Measurements from ENCODE around the gene PCDHGA4. TPM values are rescaled to one million over a fixed set of nuclear protein-coding genes. Genes with fewer than 3 reads are reported as not detected.
"Not testable (repeated sequence)": the region's sequence is repeated elsewhere in the genome, so short reads cannot be mapped to it uniquely, and the experiment has no call there.

The PCDHGA4 gene
- total and polyA plus RNA-seq, 7 experiments from 2014 or later = 0.11 to 0.63 (median 0.19) TPM; not detected in 2

- no peak overlapping the region for H3K27ac Mint-ChIP-seq
Observed at GRCh38 chr5:141345327-141345726, 9.5 kb upstream of the PCDHGA4 start.

GRCh38 chr5:141346017-141346416 is 8.8 kb upstream of the PCDHGA4 start:
- H3K9me3 ChIP-seq (ENCODE audit: control insufficient read depth in 2 of 3, low read length in 3 of 3) = peaks cover 0 to 27% (median 0%) of the 10 kb centered on the region in 3 experiments
- POLR2A ChIA-PET; H3K4me1 ChIP-seq (ENCODE audit: control insufficient read depth in 2 of 2, insufficient read depth in 2 of 2, low read length in 2 of 2); H3K27ac Mint-ChIP-seq; H3K4me1 Mint-ChIP-seq; intact Hi-C loops (cut with micrococcal nuclease); H3K36me3 ChIP-seq (ENCODE audit: control insufficient read depth in 2 of 3, insufficient read depth in 3 of 3, low read length in 3 of 3); H3K27ac ChIP-seq (ENCODE audit: low read depth, low read length); DNase-seq; H3K4me3 ChIP-seq (ENCODE audit: low read length); CTCF ChIA-PET; H3K4me3 Mint-ChIP-seq; ATAC-seq: not testable (repeated sequence)
- H3K27me3 ChIP-seq (ENCODE audit: control insufficient read depth in 2 of 2, insufficient read depth in 2 of 2, low read length in 2 of 2) = peaks cover 3 to 12% of the 10 kb centered on the region in 2 donors
- peaks cover 18 to 91% (median 87%) of the 10 kb centered on the region in 5 donors for H3K27me3 Mint-ChIP-seq
- H3K36me3 Mint-ChIP-seq = peaks cover 0 to 50% (median 7%) of the 10 kb centered on the region in 5 donors
- peaks cover 8 to 94% (median 58%) of the 10 kb centered on the region in 11 donors for H3K9me3 Mint-ChIP-seq

More at GRCh38 chr5:141345327-141345726, 9.5 kb upstream of the PCDHGA4 start:
- ChIA-PET POLR2A (no interaction called here), CTCF (no interaction called here)
- DNase-seq (no peak), ATAC-seq (no peak)
- Histone ChIP-seq H3K4me1 (ENCODE audit: control insufficient read depth in 2 of 2, insufficient read depth in 2 of 2, low read length in 2 of 2) (no peaks in the 10 kb centered on the region), H3K27ac (ENCODE audit: low read depth, low read length) (no peak overlapping the region), H3K4me3 (ENCODE audit: low read length) (no peak overlapping the region), H3K36me3 (ENCODE audit: control insufficient read depth in 2 of 3, insufficient read depth in 3 of 3, low read length in 3 of 3) (no peaks in the 10 kb centered on the region), H3K27me3 (ENCODE audit: control insufficient read depth in 2 of 2, insufficient read depth in 2 of 2, low read length in 2 of 2) (peaks cover 3 to 7% of the 10 kb centered on the region in 2 donors), H3K9me3 (ENCODE audit: control insufficient read depth in 2 of 3, low read length in 3 of 3) (peaks cover 0 to 23% (median 0%) of the 10 kb centered on the region in 3 experiments)
- Mint-ChIP-seq H3K9me3 (peaks cover 9 to 91% (median 55%) of the 10 kb centered on the region in 11 donors), H3K27me3 (peaks cover 17 to 89% (median 84%) of the 10 kb centered on the region in 5 donors), H3K4me3 (peak overlapping the region in 1 of 10 donors; percentile 34), H3K4me1 (peaks cover 0 to 3% (median 0%) of the 10 kb centered on the region in 7 donors), H3K36me3 (peaks cover 0 to 45% (median 8%) of the 10 kb centered on the region in 5 donors)
- intact Hi-C loops (cut with micrococcal nuclease) = no loop called here

- no peaks in the 10 kb centered on the region for H3K36me3 ChIP-seq (ENCODE audit: control insufficient read depth in 2 of 3, insufficient read depth in 3 of 3, low read length in 3 of 3)
- ATAC-seq = peak; percentile 47
- peaks cover 0 to 41% (median 7%) of the 10 kb centered on the region in 5 donors for H3K36me3 Mint-ChIP-seq
- H3K4me3 Mint-ChIP-seq = peak within 1 kb of the TSS in 6 of 10 donors; percentile 2 to 79 (median 59)
- intact Hi-C loops (cut with micrococcal nuclease) = no loop called here
- peak in 2 of 9 donors; percentile 18 to 28 for DNase-seq
- peaks cover 7 to 90% (median 48%) of the 10 kb centered on the region in 11 donors for H3K9me3 Mint-ChIP-seq
- H3K27me3 ChIP-seq (ENCODE audit: control insufficient read depth in 2 of 2, insufficient read depth in 2 of 2, low read length in 2 of 2) = peaks cover 3 to 5% of the 10 kb centered on the region in 2 donors
- peaks cover 0 to 3% (median 0%) of the 10 kb centered on the region in 7 donors for H3K4me1 Mint-ChIP-seq
- POLR2A ChIA-PET = no interaction called here
- peaks cover 0 to 36% (median 0%) of the 10 kb centered on the region in 3 experiments for H3K9me3 ChIP-seq (ENCODE audit: control insufficient read depth in 2 of 3, low read length in 3 of 3)
- CTCF ChIA-PET = no interaction called here
- H3K27me3 Mint-ChIP-seq = peaks cover 23 to 86% (median 83%) of the 10 kb centered on the region in 5 donors
- H3K4me1 ChIP-seq (ENCODE audit: control insufficient read depth in 2 of 2, insufficient read depth in 2 of 2, low read length in 2 of 2) = no peaks in the 10 kb centered on the region
- no peak within 1 kb of the TSS for H3K4me3 ChIP-seq (ENCODE audit: low read length)
- peak within 1 kb of the TSS in 1 of 9 donors; percentile 42 for H3K27ac Mint-ChIP-seq
- H3K27ac ChIP-seq (ENCODE audit: low read depth, low read length) = no peak within 1 kb of the TSS
Observed at GRCh38 chr5:141349917-141350619, 4.8 kb upstream of the PCDHGA4 start, which contains the start of gene PCDHGB1. PCDHGB1 (plus strand) TSS chr5:141350099; CDS start chr5:141350261, 162 bp downstream.

- Histone ChIP-seq H3K36me3 (ENCODE audit: control insufficient read depth in 2 of 3, insufficient read depth in 3 of 3, low read length in 3 of 3) (no peaks in the 10 kb centered on the region), H3K4me3 (ENCODE audit: low read length) (no peak overlapping the region), H3K27ac (ENCODE audit: low read depth, low read length) (no peak overlapping the region), H3K9me3 (ENCODE audit: control insufficient read depth in 2 of 3, low read length in 3 of 3) (peaks cover 0 to 46% (median 0%) of the 10 kb centered on the region in 3 experiments), H3K27me3 (ENCODE audit: control insufficient read depth in 2 of 2, insufficient read depth in 2 of 2, low read length in 2 of 2) (peaks cover 3 to 5% of the 10 kb centered on the region in 2 donors), H3K4me1 (ENCODE audit: control insufficient read depth in 2 of 2, insufficient read depth in 2 of 2, low read length in 2 of 2) (no peaks in the 10 kb centered on the region)
- H3K4me1 Mint-ChIP-seq = peaks cover 0 to 3% (median 0%) of the 10 kb centered on the region in 7 donors
- ChIA-PET POLR2A (no interaction called here), CTCF (no interaction called here)
- H3K36me3 Mint-ChIP-seq = peaks cover 0 to 36% (median 5%) of the 10 kb centered on the region in 5 donors
- H3K27ac Mint-ChIP-seq = no peak overlapping the region
- ATAC-seq (no peak), DNase-seq (no peak)
- peaks cover 28 to 91% (median 86%) of the 10 kb centered on the region in 5 donors for H3K27me3 Mint-ChIP-seq
- H3K9me3 Mint-ChIP-seq = peaks cover 6 to 93% (median 51%) of the 10 kb centered on the region in 11 donors
- intact Hi-C loops (cut with micrococcal nuclease) = no loop called here
- H3K4me3 Mint-ChIP-seq = no peak overlapping the region
Observed at GRCh38 chr5:141351591-141351990, 3.2 kb upstream of the PCDHGA4 start.

GRCh38 chr5:141355641-141356040 is 820 bp downstream of the PCDHGA4 start:
- H3K27me3 Mint-ChIP-seq = peaks cover 26 to 90% (median 81%) of the 10 kb centered on the region in 5 donors
- DNase-seq (no peak), ATAC-seq (no peak)
- Histone ChIP-seq H3K36me3 (ENCODE audit: control insufficient read depth in 2 of 3, insufficient read depth in 3 of 3, low read length in 3 of 3) (no peaks in the 10 kb centered on the region), H3K27me3 (ENCODE audit: control insufficient read depth in 2 of 2, insufficient read depth in 2 of 2, low read length in 2 of 2) (peaks cover 0 to 6% of the 10 kb centered on the region in 2 donors), H3K9me3 (ENCODE audit: control insufficient read depth in 2 of 3, low read length in 3 of 3) (peaks cover 0 to 52% (median 0%) of the 10 kb centered on the region in 3 experiments), H3K4me1 (ENCODE audit: control insufficient read depth in 2 of 2, insufficient read depth in 2 of 2, low read length in 2 of 2) (no peaks in the 10 kb centered on the region), H3K27ac (ENCODE audit: low read depth, low read length) (no peak overlapping the region), H3K4me3 (ENCODE audit: low read length) (no peak overlapping the region)
- POLR2A ChIA-PET = interaction anchor here (1.2 kb wide), 1 partner anchor 35 kb away, joined by 5 read pairs; the partner anchor contains the start of gene TAF7
- H3K4me3 Mint-ChIP-seq = peak overlapping the region in 1 of 10 donors; percentile 34
- CTCF ChIA-PET = no interaction called here
- intact Hi-C loops (cut with micrococcal nuclease) = loop anchor here in 1 of 2 donors (5.0 kb wide), 1 partner anchor 157 kb away; no protein-coding TSS in a partner anchor
- no peak overlapping the region for H3K27ac Mint-ChIP-seq
- peaks cover 0 to 33% (median 6%) of the 10 kb centered on the region in 5 donors for H3K36me3 Mint-ChIP-seq
- peaks cover 0 to 5% (median 2%) of the 10 kb centered on the region in 7 donors for H3K4me1 Mint-ChIP-seq
- H3K9me3 Mint-ChIP-seq = peaks cover 8 to 91% (median 49%) of the 10 kb centered on the region in 11 donors

GRCh38 chr5:141356133-141356532 is 1.3 kb downstream of the PCDHGA4 start:
- peaks cover 0 to 7% of the 10 kb centered on the region in 2 donors for H3K27me3 ChIP-seq (ENCODE audit: control insufficient read depth in 2 of 2, insufficient read depth in 2 of 2, low read length in 2 of 2)
- peak overlapping the region in 2 of 10 donors; percentile 27 to 53 for H3K4me3 Mint-ChIP-seq
- peaks cover 0 to 52% (median 0%) of the 10 kb centered on the region in 3 experiments for H3K9me3 ChIP-seq (ENCODE audit: control insufficient read depth in 2 of 3, low read length in 3 of 3)
- H3K27me3 Mint-ChIP-seq = peaks cover 31 to 90% (median 81%) of the 10 kb centered on the region in 5 donors
- peaks cover 8 to 91% (median 49%) of the 10 kb centered on the region in 11 donors for H3K9me3 Mint-ChIP-seq
- peaks cover 0 to 31% (median 11%) of the 10 kb centered on the region in 5 donors for H3K36me3 Mint-ChIP-seq
- H3K36me3 ChIP-seq (ENCODE audit: control insufficient read depth in 2 of 3, insufficient read depth in 3 of 3, low read length in 3 of 3) = no peaks in the 10 kb centered on the region
- no peak overlapping the region for H3K27ac Mint-ChIP-seq
- CTCF ChIA-PET = no interaction called here
- POLR2A ChIA-PET = interaction anchor here (1.2 kb wide), 1 partner anchor 36 kb away, joined by 5 read pairs; the partner anchor contains the start of gene TAF7
- H3K4me1 Mint-ChIP-seq = peaks cover 0 to 5% (median 2%) of the 10 kb centered on the region in 7 donors
- H3K4me3 ChIP-seq (ENCODE audit: low read length) = no peak overlapping the region
- intact Hi-C loops (cut with micrococcal nuclease) = loop anchor here in 1 of 2 donors (5.0 kb wide), 1 partner anchor 156 kb away; no protein-coding TSS in a partner anchor
- no peak overlapping the region for H3K27ac ChIP-seq (ENCODE audit: low read depth, low read length)
- DNase-seq = no peak
- no peak for ATAC-seq
- H3K4me1 ChIP-seq (ENCODE audit: control insufficient read depth in 2 of 2, insufficient read depth in 2 of 2, low read length in 2 of 2) = no peaks in the 10 kb centered on the region
